SK-N-SH treated with all-trans-retinoic acid at 6 μM for 48 hours (cell line): ENCODE results near the gene OTX2.

Experiments used
- BACH2 ChIP-seq: fragments of 250-450 bp; sonication (Bioruptor Pico); IDR thresholded peaks from 2 replicates; pipeline ENCODE4 v1.9.0; 2021; ENCODE audit warnings: mild to moderate bottlenecking, borderline replicate concordance
- CSDC2 ChIP-seq: fragments of 250-450 bp; sonication (Bioruptor Pico); IDR thresholded peaks from 2 replicates; pipeline ENCODE4 v1.5.0; 2020; ENCODE audit warnings: mild to moderate bottlenecking, moderate library complexity

GRCh38 chr14:56805992-56806727, 4.1 kb downstream of the OTX2 start:
- no peak for TF ChIP-seq CSDC2 (CRISPR knock-in tag)
- no peak for TF ChIP-seq BACH2 (CRISPR knock-in tag)
